MCF 10A (cell line): ENCODE measurements around the gene CDK17. TPM values are rescaled to one million over a fixed set of nuclear protein-coding genes. Genes with fewer than 3 reads are reported as not detected.

Experiments used
- BruUV-seq: library from RNA; stranded (reverse); fragments of 400-500 nt; replicated peaks from 2 replicates; lab custom pipeline; 2021; lab: Mats Ljungman, UMichigan
- CTCF ChIA-PET: fragments of 300-600 bp; sonication (Branson Sonifier 250); formaldehyde crosslinking; extraction: SDS; loops from one replicate; lab custom pipeline; 2021; ENCODE audit warnings: antibody characterized with exemption, inconsistent platforms; lab: Yijun Ruan, JAX
- POLR2A ChIA-PET: fragments of 300-600, 350-650 bp; sonication (Branson Sonifier 250); formaldehyde crosslinking; extraction: SDS; loops from one replicate; lab custom pipeline; 2020; ENCODE audit warnings: antibody characterized with exemption, inconsistent platforms; lab: Yijun Ruan, JAX
- DNase-seq: peaks from one replicate; pipeline ENCODE4 v3.0.0-alpha.2; 2018; ENCODE audit not compliant: unreplicated experiment
- H3K27ac Mint-ChIP-seq: one replicate; pipeline ENCODE4 v1.8.0; 2022; ENCODE audit warnings: mild to moderate bottlenecking, low read depth, mixed read lengths; ENCODE audit not compliant: unreplicated experiment
- H3K27me3 Mint-ChIP-seq: one replicate; pipeline ENCODE4 v1.8.0; 2022; ENCODE audit warnings: mixed read lengths; ENCODE audit not compliant: insufficient read depth, unreplicated experiment
- H3K36me3 Mint-ChIP-seq: one replicate; pipeline ENCODE4 v1.8.0; 2022; ENCODE audit warnings: mild to moderate bottlenecking, moderate library complexity, mixed read lengths; ENCODE audit not compliant: insufficient read depth, unreplicated experiment
- H3K4me1 Mint-ChIP-seq: one replicate; pipeline ENCODE4 v1.8.0; 2022; ENCODE audit warnings: mixed read lengths; ENCODE audit not compliant: insufficient read depth, unreplicated experiment
- H3K4me3 Mint-ChIP-seq: one replicate; pipeline ENCODE4 v1.8.0; 2022; ENCODE audit warnings: mild to moderate bottlenecking, moderate library complexity, mixed read lengths; ENCODE audit not compliant: unreplicated experiment
- H3K9me3 Mint-ChIP-seq: one replicate; pipeline ENCODE4 v1.8.0; 2022; ENCODE audit warnings: mixed read lengths; ENCODE audit not compliant: unreplicated experiment
- CTCF ChIP-seq: fragments of 200-600 bp; IDR thresholded peaks from one replicate; pipeline ENCODE4 v1.8.0; 2022; ENCODE audit warnings: antibody characterized with exemption, mild to moderate bottlenecking; ENCODE audit not compliant: unreplicated experiment
- intact Hi-C: fragments of 100-400 bp; cut with micrococcal nuclease; formaldehyde crosslinking; loops from 2 replicates; pipeline ENCODE4 v1.14.1; 2022
- total RNA-seq: library from RNA; stranded (reverse); gene quantifications from 2 replicates; pipeline ENCODE4 v1.2.3, GENCODE V29; 2022

The CDK17 gene
- total RNA-seq, 1 experiment from 2014 or later: 49.8 TPM

DNA sequence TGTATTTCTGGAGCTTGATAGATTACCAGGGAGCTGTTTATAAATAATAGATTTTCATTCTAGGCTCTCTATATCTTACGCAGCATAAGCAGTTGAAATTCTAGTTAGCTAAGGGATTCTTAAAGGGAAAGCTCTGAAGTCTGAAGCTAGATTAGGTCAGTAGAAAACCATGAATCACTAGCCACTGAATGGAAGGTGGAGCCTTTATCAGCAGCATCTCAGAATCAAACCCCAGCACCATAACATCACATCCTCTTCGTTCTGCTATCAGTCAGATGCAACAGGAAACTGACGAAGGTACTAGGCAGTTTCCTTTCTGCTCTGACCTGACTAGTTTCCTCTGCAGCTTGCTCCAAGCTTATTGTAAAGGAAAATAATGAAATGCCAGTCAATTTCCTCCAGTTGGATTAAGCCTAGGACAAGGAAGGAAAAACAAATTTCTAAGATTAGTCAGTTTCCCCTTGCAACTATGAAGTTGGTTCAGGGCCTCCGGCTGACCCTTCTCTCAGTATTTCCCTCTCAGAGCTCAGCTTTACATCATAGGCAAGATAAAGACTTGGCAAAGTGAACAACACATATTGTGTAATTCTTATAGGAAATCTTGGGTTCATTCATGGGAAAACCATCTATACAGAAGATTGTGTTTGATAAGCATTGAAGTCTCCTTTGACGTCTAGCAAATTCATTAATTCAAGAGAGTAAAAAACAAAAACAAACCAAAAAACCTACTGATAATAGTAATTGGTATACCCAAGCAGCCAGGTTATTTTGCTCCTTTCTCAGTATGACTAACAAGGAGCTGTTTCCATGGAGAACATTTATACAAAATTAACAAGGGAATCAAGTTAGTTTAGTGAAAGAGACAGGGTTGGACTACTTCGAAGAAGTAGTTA lies 45.7 kb upstream of the CDK17 start:
- TF ChIP-seq CTCF: no peak
- ChIA-PET POLR2A (interaction anchor here (0.6 to 2.9 kb wide), 8 partner anchors 9 to 948 kb away, joined by 3 to 11 read pairs (median 4); no protein-coding TSS in a partner anchor), CTCF (interaction anchor here (0.6 to 1.9 kb wide), 5 partner anchors 9 to 743 kb away, joined by 3 to 9 read pairs (median 4); no protein-coding TSS in a partner anchor)
- peaks cover 18% of the 10 kb centered on the region for H3K4me1 Mint-ChIP-seq
- no peaks in the 10 kb centered on the region for H3K27me3 Mint-ChIP-seq
- BruUV-seq: TSS peak; percentile 89
- no peaks in the 10 kb centered on the region for H3K36me3 Mint-ChIP-seq
- H3K9me3 Mint-ChIP-seq: peaks cover 6% of the 10 kb centered on the region
- peak overlapping the region; percentile 83 for H3K27ac Mint-ChIP-seq
- DNase-seq: peak; percentile 56
- intact Hi-C loops: no loop called here
- peak overlapping the region; percentile 10 for H3K4me3 Mint-ChIP-seq

- Mint-ChIP-seq H3K27ac (peak overlapping the region; percentile 83), H3K4me1 (peaks cover 18% of the 10 kb centered on the region), H3K9me3 (no peaks in the 10 kb centered on the region), H3K4me3 (no peak overlapping the region), H3K27me3 (no peaks in the 10 kb centered on the region), H3K36me3 (no peaks in the 10 kb centered on the region)
- ChIA-PET CTCF (interaction anchor here (0.7 to 1.1 kb wide), 2 partner anchors 43 to 45 kb away, joined by 3 to 4 read pairs; partner anchors contain the start of gene CFAP54), POLR2A (no interaction called here)
- no TSS peak for BruUV-seq
- no peak for DNase-seq
- intact Hi-C loops: no loop called here
- TF ChIP-seq CTCF: no peak
Measured at GRCh38 chr12:96444399-96444798, 44.2 kb upstream of the CDK17 start.

DNA sequence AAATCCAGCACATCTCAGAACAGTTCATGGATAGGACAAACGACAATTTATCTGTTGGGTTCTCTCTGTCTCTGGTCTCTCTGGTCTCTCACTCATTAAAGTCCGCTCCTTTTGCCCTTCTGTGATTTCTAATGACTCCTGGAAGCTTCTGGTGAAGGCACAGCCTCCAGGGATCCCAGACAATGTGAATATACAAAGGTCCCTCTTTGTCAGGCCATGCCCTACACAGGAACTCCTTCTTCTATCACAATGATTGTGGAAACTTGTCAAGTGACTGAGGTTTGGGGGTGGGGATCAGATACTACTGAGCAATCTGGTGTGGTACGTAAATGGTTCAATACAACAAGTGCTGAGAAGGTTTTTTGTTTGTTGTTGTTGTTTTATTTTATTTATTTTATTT lies 42.7 kb upstream of the CDK17 start:
- no peak for TF ChIP-seq CTCF
- Mint-ChIP-seq H3K9me3 (no peaks in the 10 kb centered on the region), H3K27me3 (no peaks in the 10 kb centered on the region), H3K36me3 (no peaks in the 10 kb centered on the region), H3K4me3 (no peak overlapping the region), H3K27ac (no peak overlapping the region), H3K4me1 (peaks cover 12% of the 10 kb centered on the region)
- CTCF ChIA-PET: no interaction called here
- DNase-seq: no peak
- intact Hi-C loops: no loop called here
- no TSS peak for BruUV-seq
- POLR2A ChIA-PET: no interaction called here

- ChIA-PET CTCF (no interaction called here), POLR2A (no interaction called here)
- Mint-ChIP-seq H3K36me3 (no peaks in the 10 kb centered on the region), H3K27ac (no peak overlapping the region), H3K9me3 (no peaks in the 10 kb centered on the region), H3K27me3 (no peaks in the 10 kb centered on the region), H3K4me3 (no peak overlapping the region), H3K4me1 (peaks cover 12% of the 10 kb centered on the region)
- no TSS peak for BruUV-seq
- TF ChIP-seq CTCF: no peak
- DNase-seq: no peak
- intact Hi-C loops: no loop called here
Measured at GRCh38 chr12:96441816-96442215, 41.6 kb upstream of the CDK17 start.
